GM21390 (cell line): ENCODE measurements around the gene DRAM1.

Source experiments
- ATAC-seq: cut with Tn5 transposase; IDR thresholded peaks from one replicate; pipeline ENCODE4 v1.9.1; 2021; ENCODE audit not compliant: unreplicated experiment

Gene DRAM1, protein sequence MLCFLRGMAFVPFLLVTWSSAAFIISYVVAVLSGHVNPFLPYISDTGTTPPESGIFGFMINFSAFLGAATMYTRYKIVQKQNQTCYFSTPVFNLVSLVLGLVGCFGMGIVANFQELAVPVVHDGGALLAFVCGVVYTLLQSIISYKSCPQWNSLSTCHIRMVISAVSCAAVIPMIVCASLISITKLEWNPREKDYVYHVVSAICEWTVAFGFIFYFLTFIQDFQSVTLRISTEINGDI

DNA sequence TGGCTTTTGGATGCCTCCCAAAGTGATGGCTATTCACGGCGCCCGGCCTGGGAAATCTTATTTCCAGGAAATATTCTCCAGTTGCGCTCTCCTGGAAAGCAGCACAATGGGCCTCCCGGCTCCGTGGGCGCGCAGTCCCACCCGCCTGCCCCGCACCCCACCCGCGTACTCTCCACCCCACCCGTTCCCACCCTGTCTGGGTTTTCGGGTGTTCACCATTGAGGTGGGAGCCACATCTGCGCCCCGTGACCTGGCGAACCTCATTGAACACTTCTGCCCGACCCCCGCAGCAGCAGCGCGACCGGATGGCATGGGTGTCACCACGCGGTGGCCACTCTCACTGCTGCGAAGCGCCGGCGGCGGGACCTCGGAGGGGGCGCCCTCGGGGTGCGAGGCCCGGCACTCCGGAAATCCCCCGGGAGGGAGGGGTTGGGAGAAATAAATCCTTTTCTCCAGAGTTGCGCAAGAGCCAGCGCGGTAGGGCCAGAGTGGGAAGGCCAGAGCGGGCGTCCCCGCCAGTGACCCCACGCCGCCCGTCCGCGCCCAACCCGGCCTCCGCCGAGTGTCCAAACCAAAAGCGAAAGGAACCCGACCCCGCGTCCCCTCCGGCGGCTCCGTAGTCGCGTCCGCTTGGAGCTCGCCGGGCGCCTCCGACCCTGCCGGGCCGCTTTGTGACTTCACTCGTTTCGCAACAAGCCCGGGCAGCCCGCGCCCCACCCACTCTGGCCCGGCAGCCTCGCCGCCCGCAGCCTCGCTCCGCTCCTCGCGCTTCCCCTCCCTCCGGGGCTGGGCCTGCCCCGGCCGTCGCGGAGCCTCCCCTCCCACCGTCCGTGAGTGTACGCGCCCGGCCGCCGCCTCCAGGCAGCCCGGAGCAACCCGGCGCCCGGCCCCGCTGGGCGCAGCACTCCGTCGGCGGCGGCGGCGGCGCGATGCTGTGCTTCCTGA, at the start of gene DRAM1:
TSS of gene DRAM1 (plus strand) at position 720 of the 945 bp plus-strand sequence. CDS start at position 930, 210 bp downstream.
- peak; percentile 78 for ATAC-seq

DNA sequence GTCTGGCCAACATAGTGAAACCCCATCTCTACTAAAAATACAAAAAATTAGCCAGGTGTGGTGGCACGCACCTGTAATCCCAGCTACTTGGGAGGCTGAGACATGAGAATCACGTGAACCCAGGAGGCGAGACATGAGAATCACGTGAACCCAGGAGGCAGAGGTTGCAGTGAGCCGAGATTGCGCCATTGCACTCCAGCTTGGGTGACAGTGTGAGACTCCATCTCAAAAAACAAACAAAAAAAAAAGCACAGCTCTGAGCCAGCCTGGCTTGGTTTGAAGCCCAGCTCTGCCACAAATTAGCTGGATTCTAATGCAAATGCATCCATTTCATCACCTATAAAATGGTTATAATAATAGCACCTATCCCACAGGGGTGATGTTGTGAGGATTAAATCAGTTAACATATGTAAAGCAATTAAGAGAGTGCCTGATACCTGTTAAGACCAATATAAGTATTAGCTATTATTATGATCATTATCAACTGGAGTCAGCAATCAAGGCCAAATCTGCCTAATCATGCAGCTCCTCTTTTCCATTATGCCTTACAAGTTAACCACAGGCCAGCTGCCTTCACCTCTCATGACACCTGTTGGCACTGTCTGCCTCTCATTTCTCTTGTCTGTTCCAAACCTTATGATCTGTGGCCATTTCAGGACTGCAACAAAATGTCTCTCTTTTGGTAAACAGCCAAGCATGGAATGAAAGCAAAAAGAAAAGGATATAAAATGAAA, 48.8 kb upstream of the DRAM1 start:
- ATAC-seq = no peak

DNA sequence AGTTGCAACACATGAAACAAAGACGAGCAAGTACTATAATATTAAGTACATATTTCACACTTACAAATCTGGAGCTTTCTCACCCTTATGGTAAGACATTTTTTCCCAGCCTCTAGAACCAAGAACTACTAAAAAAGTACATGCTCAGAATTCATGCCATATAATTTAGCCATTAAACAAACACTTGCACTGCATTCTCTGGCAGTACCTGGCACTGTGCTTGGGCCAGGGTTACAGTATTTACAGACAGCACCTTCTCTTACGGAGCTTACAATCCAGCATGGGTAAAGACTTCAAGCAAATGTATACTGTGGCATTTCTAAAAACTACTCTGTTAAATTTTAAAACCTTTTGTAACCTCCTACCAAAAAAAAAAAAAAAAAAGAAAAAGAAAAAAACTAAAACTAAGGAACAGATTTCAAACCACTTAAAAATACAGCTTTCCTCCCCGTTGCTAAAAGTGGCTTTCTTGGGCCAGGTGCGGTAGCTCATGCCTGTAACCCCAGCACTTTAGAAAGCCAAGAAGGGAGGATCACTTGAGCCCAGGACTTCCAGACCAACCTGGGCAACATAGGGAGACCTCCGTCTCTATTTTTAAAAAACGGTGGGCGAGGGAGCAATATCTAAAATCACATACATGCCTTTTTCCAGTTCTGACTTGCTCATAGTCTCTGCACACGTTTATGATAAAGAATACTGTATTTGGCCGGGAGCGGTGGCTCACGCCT, 47.6 kb upstream of the DRAM1 start:
- ATAC-seq = no peak

DNA sequence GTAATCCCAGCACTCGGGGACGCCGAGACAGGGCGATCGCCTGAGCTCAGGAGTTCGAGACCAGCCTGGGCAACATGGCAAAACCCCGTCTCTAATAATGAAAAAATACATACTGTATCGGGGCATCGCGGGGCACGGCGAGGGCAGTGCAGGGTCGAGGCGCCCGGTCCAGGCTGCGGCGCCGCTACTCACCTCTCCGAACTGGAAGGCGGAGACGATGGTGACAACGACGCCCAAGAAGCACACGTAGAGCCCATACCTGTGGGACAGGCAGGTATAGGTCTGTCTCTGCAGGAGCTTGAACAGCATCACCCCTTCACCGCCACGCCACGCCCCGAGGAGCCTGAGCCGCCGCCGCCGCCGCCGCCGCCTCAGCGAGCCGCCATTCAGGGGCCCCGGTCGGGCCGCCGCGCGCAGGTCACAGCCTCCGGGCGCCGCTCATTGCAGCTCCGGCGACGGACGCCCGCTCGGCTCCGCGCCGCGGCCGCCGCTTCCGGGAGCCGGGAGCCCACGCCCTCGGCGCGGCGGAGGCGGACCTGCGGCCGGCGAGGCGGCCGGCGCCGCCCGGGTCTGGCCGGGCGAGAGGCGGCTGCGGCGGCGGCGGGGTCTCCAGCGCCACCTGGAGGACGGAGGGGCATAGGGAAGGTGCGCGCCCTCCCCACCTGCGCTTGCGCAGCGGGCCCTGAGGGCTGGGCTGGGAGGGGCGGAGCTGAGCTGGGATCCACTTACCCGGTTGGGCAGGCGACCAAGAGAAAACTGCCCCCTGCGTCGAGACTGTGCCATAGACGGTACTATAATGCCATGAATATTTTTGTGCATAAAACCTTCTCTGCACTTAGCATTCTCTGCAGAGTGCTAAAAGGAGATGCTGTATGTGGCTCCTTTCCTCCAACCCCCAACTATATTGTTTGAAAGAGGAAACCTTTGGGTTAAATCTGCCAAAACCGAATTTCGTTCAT, 46.7 kb upstream of the DRAM1 start, which contains the start of gene GNPTAB:
TSS of gene GNPTAB (minus strand) at position 593 of the 959 bp plus-strand sequence. CDS start at position 309, 284 bp downstream.
- peak; percentile 86 for ATAC-seq

DNA sequence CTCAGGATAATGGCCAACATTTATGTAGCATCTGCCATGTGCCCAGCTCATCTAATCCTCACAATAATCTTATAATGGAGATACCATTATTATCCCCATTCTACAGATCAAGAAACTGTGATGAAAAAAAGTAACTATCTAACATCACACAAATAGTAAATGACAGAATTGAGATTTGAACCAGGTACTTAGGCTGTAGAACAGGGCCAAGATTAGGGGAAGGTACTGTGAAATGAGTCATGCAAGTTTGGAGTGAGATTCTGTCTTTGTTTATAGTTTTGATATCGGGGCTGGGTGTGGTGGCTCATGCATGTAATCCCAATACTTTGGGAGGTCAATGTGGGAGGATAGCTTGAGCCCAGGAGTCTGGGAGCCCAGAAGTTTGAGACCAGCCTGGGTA, 45.4 kb upstream of the DRAM1 start:
- no peak for ATAC-seq

DNA sequence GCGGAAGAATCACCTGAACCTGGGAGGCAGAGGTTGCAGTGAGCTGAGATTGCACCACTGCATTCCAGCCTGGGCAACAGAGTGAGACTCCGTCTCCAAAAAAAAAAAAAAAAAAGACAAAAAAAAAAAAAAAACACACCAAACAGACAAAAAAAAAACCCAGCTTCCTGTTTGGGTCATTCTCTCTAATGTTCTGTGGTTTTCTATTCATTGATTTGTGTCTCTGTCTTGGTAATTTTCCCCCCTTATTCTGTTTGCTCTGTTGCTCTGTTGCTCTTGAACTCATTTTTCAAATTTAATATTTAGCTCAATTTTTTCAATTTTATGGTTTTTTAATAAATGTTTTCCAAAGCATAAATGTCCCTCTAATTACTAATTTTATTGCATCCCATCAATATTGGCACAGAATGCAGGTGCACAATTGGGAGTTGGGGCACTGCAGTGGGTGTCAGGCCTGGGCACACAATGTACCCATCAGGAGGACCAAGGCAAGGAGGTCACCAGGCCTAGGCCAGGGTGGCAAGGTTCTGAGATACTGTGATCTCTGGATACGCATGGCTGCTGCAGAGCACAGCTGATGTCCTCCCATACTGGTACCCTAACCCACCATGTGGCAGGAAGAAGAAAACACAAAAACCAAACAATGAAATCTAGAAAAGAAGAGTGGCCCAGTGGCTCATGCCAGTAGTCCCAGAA, 38.6 kb upstream of the DRAM1 start:
- peak; percentile 63 for ATAC-seq

DNA sequence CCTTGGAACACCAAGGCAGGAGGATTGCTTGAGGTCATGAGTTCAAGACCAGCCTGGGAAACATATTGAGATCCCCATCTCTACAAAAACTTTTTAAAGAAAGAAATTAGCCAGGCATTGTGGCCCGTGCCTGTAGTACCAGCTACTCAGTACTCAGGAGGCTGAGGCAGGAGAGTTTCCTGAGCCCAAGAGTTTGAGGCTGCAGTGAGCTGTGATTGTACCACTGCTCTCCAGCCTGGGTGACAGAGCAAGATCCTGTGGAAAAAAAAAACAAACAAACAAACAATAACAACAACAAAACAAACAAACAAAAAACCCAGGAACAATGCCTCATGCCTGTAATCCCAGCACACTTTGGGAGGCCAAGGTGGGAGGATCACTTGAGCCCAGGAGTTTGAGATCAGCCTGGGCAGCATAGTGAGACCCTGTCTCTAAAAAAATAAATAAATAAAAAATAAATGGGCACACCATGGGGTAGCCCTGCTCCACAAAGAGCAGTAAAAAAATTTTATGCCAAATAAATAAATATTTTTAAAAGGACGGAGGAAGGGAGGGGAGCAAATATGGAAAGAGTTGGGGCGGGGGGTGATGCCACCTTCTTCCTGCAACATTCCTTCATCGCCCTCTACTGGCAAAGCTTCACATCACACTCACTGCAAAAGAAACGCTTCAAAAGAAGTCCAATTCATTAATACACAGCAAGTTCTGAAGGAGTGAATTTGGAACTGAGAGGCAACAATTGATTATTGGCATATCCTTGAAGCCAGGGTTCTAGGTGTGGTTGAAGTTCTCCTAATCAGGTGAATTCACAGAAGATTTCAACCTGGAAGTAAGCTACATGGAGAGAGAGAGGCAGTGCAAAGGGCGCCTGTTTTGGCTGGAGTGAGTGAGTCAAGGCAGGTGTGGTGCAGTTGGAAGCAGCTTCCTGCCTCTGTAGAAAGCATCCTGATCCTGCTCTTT, 37.8 kb upstream of the DRAM1 start:
- peak; percentile 44 for ATAC-seq

DNA sequence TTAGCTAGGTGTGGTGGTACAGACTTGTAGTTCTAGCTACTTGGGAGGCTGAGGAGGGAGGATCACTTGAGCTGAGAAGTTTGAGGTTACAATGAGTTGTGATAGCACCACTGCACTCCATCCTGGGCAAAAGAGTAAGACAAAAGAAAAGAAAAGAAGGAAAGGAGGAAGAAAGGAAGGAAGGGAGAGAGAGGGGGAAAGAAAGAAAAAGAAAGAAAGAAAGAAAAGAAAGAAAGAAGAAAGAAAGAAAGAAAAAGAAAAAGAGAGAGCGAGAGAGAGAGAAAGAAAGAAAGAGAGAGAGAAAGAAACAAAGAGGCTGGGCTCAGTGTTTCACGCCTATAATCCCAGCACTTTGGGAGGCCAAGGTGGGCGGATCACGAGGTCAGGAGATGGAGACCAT, 36.3 kb upstream of the DRAM1 start:
- no peak for ATAC-seq

DNA sequence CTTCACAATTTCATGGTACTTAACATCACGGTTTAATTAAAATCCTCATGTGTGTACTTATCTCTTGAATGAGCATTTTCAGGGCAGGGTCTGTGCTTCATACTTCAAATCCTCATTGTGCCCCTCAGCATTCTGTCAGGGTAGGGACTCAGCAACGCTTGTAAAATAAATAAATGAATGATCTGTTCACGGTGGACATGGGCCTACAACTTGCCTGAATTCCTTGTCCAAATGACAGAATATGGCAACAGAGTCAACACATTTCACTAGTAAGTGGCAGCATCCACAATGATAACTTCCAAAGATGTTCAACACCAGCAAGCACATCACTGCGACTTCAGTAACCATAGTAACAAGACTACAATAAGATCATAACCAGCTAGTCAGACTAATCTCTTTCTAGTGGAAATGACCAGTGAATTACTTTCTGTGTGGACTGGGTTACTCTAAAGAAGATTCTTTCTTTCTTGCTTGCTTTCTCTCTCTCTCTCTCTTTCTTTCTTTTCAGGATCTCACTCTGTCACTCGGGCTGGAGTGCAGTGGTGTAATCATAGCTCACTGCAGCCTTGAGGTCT, 32.2 kb upstream of the DRAM1 start:
- no peak for ATAC-seq

DNA sequence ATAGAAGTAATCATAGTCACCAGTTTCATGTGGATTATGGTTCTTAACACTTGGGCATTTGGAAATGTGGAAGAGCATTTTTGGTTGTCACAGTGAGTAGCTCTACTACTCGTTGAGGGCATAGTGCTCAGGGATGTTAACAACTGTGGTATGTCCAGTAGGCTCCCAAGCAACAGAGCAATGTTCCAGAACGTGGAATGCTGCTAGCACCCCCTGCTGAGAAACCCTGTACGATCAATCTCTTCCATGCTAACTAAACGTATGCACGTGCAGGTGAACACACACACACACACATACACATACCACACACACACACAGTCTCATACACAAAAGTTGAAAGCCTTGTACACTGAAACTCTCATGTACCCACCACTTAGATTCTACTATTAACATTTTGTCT, 30.1 kb upstream of the DRAM1 start:
- no peak for ATAC-seq

DNA sequence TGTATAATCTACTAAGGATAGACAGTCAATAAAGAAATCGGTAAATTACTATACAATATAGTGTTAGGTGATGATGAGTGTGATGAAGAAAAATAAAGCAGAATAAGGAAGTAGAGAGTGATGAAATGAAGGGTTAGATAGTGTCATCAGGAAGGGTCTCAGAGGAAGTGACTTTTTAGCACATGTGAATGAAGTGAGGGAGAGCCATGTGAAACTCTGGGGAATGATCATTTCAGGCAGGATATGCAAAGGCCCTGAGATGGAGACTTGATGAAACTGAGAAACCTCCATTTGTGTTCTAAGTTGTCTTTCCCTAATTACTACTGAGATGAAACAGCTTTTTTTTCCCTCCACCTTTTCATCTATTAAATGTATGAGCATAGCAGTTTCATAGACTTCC, 27.2 kb upstream of the DRAM1 start:
- ATAC-seq = peak; percentile 47

DNA sequence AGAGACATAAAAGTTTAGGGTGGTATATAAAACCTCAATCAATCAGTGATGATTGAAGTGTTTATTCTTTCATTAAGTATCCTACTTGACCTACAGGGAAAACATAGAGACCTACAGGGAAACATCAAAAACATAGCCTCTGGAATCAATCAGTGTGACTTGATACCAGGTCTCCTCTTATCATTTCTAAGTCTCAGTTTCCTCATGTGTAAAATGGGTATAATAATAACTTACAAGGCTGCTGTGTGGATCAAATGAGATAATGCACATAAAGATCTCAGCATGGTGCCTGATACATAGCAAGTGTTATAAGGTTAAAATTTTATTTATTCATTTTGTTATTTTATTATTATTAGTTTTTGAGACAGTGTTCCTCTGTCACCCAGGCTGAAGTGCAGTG, 24.4 kb upstream of the DRAM1 start:
- ATAC-seq = no peak

DNA sequence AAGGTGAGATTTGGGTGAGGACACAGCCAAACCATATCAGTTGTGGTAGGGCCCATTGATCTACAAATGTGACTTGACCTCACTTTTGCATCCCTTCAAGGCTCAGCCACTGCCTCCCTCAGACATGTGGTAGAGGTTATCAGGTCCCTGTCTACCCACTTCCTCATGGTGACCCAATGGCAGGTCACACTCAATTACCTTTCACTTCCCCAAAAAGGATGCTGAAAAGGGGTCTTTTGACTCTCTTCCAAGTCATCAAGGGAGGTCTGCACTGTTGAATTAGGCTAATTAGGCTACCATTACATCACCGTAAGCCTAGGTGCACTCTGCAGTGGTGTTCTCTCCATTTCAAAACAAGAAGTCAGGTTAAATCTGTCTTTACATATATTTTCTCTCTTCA, 22.6 kb upstream of the DRAM1 start:
- ATAC-seq = peak; percentile 47

DNA sequence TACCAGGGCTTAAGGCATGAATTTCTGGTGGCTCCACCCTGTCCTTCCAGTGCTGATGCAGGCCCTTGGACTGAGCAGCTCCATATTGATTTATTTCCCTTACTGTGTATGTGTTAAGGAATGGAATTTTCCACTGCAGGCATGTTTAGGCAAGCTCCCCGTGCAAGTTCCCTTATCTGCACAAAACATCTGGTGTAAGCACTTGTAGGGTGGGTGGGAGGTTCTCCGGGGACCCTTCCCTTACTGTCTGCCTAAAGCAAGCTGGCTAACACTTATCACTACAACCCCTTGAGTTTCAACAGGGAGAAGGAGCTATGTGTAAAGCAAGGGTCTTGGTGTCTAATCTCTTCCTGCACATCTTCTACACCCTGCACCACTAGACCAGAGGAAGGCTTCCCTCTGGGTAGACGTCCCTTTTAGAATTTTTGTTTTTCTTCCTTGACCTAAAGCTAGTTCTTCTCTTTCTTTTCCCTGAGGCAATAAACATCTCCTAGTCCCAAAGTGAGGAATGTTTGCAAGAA, 22.0 kb upstream of the DRAM1 start:
- ATAC-seq = no peak

DNA sequence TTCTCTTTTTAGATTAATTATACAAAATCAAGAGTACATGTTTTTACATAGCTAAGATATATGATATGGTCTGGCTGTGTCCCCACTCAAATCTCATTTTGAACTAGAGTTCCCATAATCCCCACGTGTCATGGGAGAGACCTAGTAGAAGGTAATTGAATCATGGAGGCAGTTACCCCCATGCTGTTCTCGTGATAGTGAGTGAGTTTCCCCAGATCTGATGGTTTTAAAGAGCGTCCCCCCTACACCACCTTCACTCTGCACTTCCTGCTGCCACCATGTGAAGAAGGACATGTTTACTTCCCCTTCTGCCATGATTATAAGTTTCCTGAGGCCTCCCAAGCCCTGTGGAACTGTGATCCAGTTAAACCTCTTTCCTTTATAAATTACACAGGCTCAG, 21.4 kb upstream of the DRAM1 start:
- no peak for ATAC-seq

DNA sequence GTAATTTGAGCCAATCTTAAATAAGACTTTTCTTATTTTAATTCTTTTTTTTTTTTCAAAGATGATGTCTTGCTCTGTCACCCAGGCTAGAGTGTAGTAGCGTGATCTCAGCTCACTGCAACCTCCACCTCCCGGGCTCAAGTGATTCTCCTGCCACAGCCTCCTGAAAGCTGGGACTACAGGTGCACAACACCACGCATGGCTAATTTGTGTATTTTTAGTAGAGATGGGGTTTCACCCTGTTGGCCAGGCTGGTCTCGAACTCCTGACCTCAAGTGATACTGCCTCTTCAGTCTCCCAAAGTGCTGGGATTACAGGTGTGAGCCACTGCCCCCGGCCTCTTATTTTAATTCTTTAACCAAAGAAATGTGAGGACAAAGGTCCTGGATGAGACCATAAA, 20.8 kb upstream of the DRAM1 start:
- peak; percentile 26 for ATAC-seq

DNA sequence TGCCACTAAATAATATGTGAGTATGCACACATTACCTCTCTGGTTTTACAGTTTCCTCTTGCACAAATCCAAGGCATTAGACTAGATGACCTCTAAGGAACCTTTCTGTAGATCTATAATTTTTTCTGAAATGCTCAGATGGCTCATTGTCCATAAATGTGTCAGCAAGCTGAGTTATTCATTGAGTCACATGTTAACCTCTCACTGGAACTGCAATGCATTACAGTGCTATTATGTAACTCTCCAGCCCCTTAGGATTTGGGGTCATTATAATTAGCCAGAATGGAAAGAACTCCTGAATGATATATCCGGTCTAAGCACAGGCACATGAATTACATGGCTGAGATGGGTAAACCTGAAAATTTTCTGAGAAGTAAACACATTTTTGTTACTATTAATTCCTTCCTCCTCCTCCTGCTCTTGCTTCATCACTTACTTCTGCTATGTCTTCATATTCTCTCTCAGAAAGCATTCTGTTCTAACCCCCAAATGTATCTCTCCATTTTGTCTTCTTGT, 20.3 kb upstream of the DRAM1 start:
- peak; percentile 41 for ATAC-seq
